ENCODE results near the gene HJURP.

Gene HJURP

GRCh38 chr2:233818639-233819621 lies 35.4 kb downstream of the HJURP start:
- no peak for TF ChIP-seq GATA2 (IDR thresholded peaks at IDR 0.05; ENCODE audit: low read depth, low read length)
- TF ChIP-seq GATA3 (IDR thresholded peaks at IDR 0.05; ENCODE audit: low read depth, low read length), result no peak

DNA sequence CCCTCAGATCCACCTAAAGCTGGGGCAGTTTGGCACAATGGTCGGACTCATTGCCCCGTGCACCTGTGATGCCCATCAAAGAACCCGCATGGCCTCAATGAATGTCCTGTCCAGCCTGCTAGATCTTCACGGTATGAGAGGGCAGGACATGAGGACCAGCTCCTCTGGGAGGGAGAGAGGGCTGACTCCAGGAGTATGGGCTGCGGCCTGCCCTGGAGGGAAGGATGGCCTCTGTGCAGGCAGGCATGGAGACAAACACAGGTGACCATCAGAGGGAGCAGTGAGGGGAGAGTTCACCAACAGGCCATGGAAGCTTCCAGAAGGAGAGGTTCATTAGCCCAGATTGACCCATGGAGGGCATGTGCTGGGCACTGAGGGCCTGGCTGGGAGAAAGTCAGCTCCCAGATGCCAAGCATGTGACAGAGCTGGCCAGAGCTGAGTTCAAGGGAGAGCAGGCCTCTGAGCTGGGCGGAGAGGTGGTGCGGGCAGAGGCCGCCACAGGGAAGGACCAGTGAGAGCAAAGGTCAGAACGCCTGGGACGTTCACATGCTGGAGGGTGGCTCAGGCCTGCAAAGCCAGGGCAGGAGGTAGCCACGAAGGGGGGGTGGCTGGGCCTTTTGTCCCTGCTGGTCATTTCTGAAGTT lies 36.2 kb downstream of the HJURP start:
- TF ChIP-seq GATA3 (IDR thresholded peaks at IDR 0.05; ENCODE audit: low read depth, low read length), result no peak
- no peak for TF ChIP-seq GATA2 (IDR thresholded peaks at IDR 0.05; ENCODE audit: low read depth, low read length)

GRCh38 chr2:233817361-233817911 lies 36.9 kb downstream of the HJURP start:
- no peak for TF ChIP-seq GATA3 (IDR thresholded peaks at IDR 0.05; ENCODE audit: low read depth, low read length)
- TF ChIP-seq GATA2 (IDR thresholded peaks at IDR 0.05; ENCODE audit: low read depth, low read length), result no peak

- no peak for TF ChIP-seq GATA2 (IDR thresholded peaks at IDR 0.05; ENCODE audit: low read depth, low read length)
- TF ChIP-seq GATA3 (IDR thresholded peaks at IDR 0.05; ENCODE audit: low read depth, low read length), result no peak
These were observed 37.6 kb downstream of the HJURP start for GRCh38 chr2:233816771-233817170.

GRCh38 chr2:233816334-233816733 lies 38.0 kb downstream of the HJURP start:
- TF ChIP-seq GATA3 (IDR thresholded peaks at IDR 0.05; ENCODE audit: low read depth, low read length) (no peak), GATA2 (IDR thresholded peaks at IDR 0.05; ENCODE audit: low read depth, low read length) (no peak)

DNA sequence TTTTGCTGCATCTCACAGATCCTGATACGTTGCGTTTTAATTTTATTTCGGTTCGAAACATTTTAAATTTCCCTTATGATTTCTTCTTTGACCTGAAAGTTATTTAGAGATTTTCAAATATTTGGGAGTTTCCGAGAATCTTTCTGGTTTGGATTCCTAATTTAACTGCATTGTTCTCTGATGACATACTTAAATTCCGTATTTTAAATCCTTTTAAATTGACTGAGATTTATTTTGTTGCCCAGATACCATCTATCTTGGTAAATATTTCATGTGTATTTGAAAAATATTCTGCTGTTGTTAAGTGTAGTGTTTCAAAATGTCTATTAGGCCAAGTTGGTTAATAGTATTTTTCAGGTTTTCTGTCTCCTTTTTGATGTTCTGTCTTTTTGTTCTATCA lies 38.5 kb downstream of the HJURP start:
- TF ChIP-seq GATA2 (IDR thresholded peaks at IDR 0.05; ENCODE audit: low read depth, low read length) (no peak), GATA3 (IDR thresholded peaks at IDR 0.05; ENCODE audit: low read depth, low read length) (no peak)

- TF ChIP-seq GATA3 (IDR thresholded peaks at IDR 0.05; ENCODE audit: low read depth, low read length) (no peak), GATA2 (IDR thresholded peaks at IDR 0.05; ENCODE audit: low read depth, low read length) (no peak)
These were observed 40.1 kb downstream of the HJURP start for GRCh38 chr2:233814056-233814835.

- no peak for TF ChIP-seq GATA3 (IDR thresholded peaks at IDR 0.05; ENCODE audit: low read depth, low read length)
- no peak for TF ChIP-seq GATA2 (IDR thresholded peaks at IDR 0.05; ENCODE audit: low read depth, low read length)
These were observed 40.9 kb downstream of the HJURP start for GRCh38 chr2:233813236-233814055.

DNA sequence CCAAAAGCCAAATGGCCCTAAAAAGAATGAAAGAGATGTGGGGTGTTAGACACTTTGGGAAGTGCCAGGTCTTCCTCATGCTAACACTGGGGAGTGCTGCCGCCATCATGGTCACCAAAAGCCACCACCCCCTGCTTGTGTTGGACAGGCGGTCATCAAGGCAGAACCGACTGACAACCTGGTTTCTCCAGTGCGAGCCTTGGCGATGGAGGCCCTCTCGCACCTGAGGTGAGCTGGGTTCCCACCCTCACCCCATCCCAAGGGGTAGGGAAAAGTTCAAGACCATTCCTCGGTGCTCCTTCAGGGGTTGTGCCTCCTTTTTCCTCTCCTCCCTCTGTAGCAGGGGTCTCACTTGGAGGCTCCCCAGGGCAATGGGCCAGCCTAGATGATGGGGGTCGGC lies 42.6 kb downstream of the HJURP start:
- TF ChIP-seq GATA2 (IDR thresholded peaks at IDR 0.05; ENCODE audit: low read depth, low read length) (no peak), GATA3 (IDR thresholded peaks at IDR 0.05; ENCODE audit: low read depth, low read length) (no peak)

DNA sequence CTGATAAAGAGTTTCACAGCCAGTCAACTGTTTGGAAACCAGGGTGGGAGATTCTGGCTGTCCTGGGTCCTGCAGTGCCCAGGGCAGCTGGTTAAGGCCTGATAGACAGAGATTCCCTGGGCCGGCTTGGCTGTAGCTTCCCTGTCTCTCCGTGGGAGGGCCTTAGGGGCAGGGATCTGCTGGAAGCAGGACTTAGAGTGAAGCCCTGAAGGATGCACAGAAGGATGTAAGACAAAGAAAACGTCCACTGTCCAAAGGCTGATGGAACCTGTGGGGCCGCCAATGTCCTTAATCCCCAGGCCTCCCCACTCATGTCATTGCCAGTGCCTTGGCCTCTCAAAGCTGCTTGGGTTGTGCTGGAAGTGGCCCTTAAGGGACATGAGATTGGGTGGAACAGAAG lies 43.2 kb downstream of the HJURP start:
- TF ChIP-seq GATA3 (IDR thresholded peaks at IDR 0.05; ENCODE audit: low read depth, low read length) (no peak), GATA2 (IDR thresholded peaks at IDR 0.05; ENCODE audit: low read depth, low read length) (no peak)

DNA sequence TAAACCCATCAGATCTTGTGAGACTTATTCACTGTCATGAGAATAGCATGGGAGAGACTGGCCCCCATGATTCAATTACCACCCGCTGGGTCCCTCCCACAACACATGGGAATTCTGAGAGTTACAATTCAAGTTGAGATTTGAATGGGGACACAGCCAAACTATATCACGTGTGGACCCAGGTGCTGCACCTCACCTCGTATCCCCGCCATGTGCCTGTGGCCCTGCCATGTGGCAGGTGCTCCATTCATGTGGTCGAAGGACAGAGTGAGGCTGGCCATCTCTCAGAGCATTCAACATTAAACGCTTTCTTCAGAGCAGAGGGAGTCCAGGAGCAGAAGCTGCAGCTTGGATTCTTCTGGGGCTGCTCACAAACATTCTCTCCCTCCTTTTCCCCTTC lies 44.0 kb downstream of the HJURP start:
- TF ChIP-seq GATA3 (IDR thresholded peaks at IDR 0.05; ENCODE audit: low read depth, low read length), result no peak
- no peak for TF ChIP-seq GATA2 (IDR thresholded peaks at IDR 0.05; ENCODE audit: low read depth, low read length)

GRCh38 chr2:233807966-233808935 lies 46.1 kb downstream of the HJURP start:
- TF ChIP-seq GATA2 (IDR thresholded peaks at IDR 0.05; ENCODE audit: low read depth, low read length) (no peak), GATA3 (IDR thresholded peaks at IDR 0.05; ENCODE audit: low read depth, low read length) (no peak)

Data from SH-SY5Y (cell line).